ENCODE measurements around the gene WWTR1. TPM values are rescaled to one million over a fixed set of nuclear protein-coding genes. Genes with fewer than 3 reads are reported as not detected.

The WWTR1 gene
- total RNA-seq, 1 donor from 2014 or later = 39.1 TPM

GRCh38 chr3:149481056-149481455 lies 176.8 kb downstream of the WWTR1 start:
- Histone ChIP-seq H3K4me1 (peaks cover 14% of the 10 kb centered on the region), H3K36me3 (no peaks in the 10 kb centered on the region), H3K9me3 (replicated peaks) (no peaks in the 10 kb centered on the region), H3K27ac (replicated peaks) (no peak overlapping the region), H3K4me3 (no peak overlapping the region), H3K27me3 (ENCODE audit: low read depth) (no peaks in the 10 kb centered on the region)
- intact Hi-C loops (cut with micrococcal nuclease) = no loop called here
- no peak for DNase-seq
- no peak for TF ChIP-seq CTCF (IDR thresholded peaks at IDR 0.05; ENCODE audit: borderline replicate concordance)

GRCh38 chr3:149480326-149481017 lies 177.4 kb downstream of the WWTR1 start:
- no peaks in the 10 kb centered on the region for H3K9me3 ChIP-seq (replicated peaks)
- peak overlapping the region; percentile 79 for H3K27ac ChIP-seq (replicated peaks)
- no peaks in the 10 kb centered on the region for H3K27me3 ChIP-seq (ENCODE audit: low read depth)
- intact Hi-C loops (cut with micrococcal nuclease) = no loop called here
- H3K36me3 ChIP-seq = no peaks in the 10 kb centered on the region
- H3K4me3 ChIP-seq = no peak overlapping the region
- peaks cover 14% of the 10 kb centered on the region for H3K4me1 ChIP-seq
- peak; percentile 91 for TF ChIP-seq CTCF (IDR thresholded peaks at IDR 0.05; ENCODE audit: borderline replicate concordance)
- peak; percentile 78 for DNase-seq

- Histone ChIP-seq H3K9me3 (replicated peaks) (no peaks in the 10 kb centered on the region), H3K27me3 (ENCODE audit: low read depth) (no peaks in the 10 kb centered on the region), H3K4me1 (peaks cover 14% of the 10 kb centered on the region), H3K36me3 (no peaks in the 10 kb centered on the region), H3K4me3 (no peak overlapping the region), H3K27ac (replicated peaks) (peak overlapping the region; percentile 79)
- intact Hi-C loops (cut with micrococcal nuclease) = loop anchor here (10.0 kb wide), 3 partner anchors 85 to 355 kb away; partner anchors contain the start of gene HPS3
- TF ChIP-seq CTCF (IDR thresholded peaks at IDR 0.05; ENCODE audit: borderline replicate concordance) = peak; percentile 12
- no peak for DNase-seq
Observed at GRCh38 chr3:149479621-149480325, 178.1 kb downstream of the WWTR1 start.

GRCh38 chr3:149476225-149476624 lies 181.6 kb downstream of the WWTR1 start:
- Histone ChIP-seq H3K27ac (replicated peaks) (no peak overlapping the region), H3K9me3 (replicated peaks) (no peaks in the 10 kb centered on the region), H3K36me3 (no peaks in the 10 kb centered on the region), H3K4me1 (peaks cover 39% of the 10 kb centered on the region), H3K27me3 (ENCODE audit: low read depth) (no peaks in the 10 kb centered on the region), H3K4me3 (no peak overlapping the region)
- intact Hi-C loops (cut with micrococcal nuclease) = loop anchor here (10.0 kb wide), 3 partner anchors 81 to 351 kb away; partner anchors contain the start of gene HPS3
- no peak for TF ChIP-seq CTCF (IDR thresholded peaks at IDR 0.05; ENCODE audit: borderline replicate concordance)
- no peak for DNase-seq

- Histone ChIP-seq H3K36me3 (no peaks in the 10 kb centered on the region), H3K27me3 (ENCODE audit: low read depth) (no peaks in the 10 kb centered on the region), H3K4me3 (no peak overlapping the region), H3K27ac (replicated peaks) (no peak overlapping the region), H3K4me1 (peaks cover 39% of the 10 kb centered on the region), H3K9me3 (replicated peaks) (no peaks in the 10 kb centered on the region)
- DNase-seq = no peak
- intact Hi-C loops (cut with micrococcal nuclease) = loop anchor here (10.0 kb wide), 3 partner anchors 81 to 351 kb away; partner anchors contain the start of gene HPS3
- TF ChIP-seq CTCF (IDR thresholded peaks at IDR 0.05; ENCODE audit: borderline replicate concordance) = no peak
Observed at GRCh38 chr3:149475451-149476060, 182.3 kb downstream of the WWTR1 start.
